ENCODE data around the gene SKI. TPM values are rescaled to one million over a fixed set of nuclear protein-coding genes. Genes with fewer than 3 reads are reported as not detected.
A peak's percentile ranks its signal among the peaks of the same experiment; 100 is the strongest.

Gene SKI
- total and polyA plus RNA-seq, 12 donors, result 4.8 to 53.6 (median 34.7) TPM

DNA sequence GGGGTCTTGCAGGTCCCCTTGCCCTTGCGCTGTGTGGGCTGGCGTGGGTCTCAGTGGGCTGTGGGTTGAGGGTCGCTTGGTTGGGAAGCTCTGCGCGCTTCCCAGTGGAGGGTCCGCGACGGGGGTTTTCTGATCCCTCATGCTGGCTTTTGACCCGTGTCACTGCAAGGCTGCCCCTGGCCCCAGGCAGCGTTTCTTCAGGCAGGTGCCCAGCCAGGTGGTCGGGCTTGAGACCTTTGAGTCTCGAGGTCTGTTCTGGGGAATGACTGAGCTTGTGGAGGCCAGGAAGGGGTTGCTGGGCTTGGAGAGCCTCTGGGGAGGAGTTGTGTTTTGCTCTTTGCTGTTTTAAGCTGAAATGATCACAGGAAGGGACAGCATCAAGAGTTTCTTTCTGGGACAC, 5.3 kb downstream of the SKI start:
- no peak for DNase-seq
- no peak for TF ChIP-seq POLR2A (IDR thresholded peaks at IDR 0.05)
- TF ChIP-seq CTCF (IDR thresholded peaks at IDR 0.05), result no peak
- H3K4me3 ChIP-seq, result peak overlapping the region in 1 of 4 donors; percentile 82
- WGBS, 4 donors, result 58 to 71% (median 69%) methylated on average over 4 to 12 of the region's 12 CpGs
- H3K4me1 ChIP-seq (replicated peaks in 1 of 2), result peaks cover 69 to 92% of the 10 kb centered on the region in 2 donors
- intact Hi-C loops (cut with DNase I), result loop anchor here (5.0 kb wide), 2 partner anchors 79 to 84 kb away; no protein-coding TSS in a partner anchor
- H3K36me3 ChIP-seq (replicated peaks in 1 of 2), result no peaks in the 10 kb centered on the region
- H3K27ac ChIP-seq, result peak overlapping the region; percentile 78 to 96 (median 87)
- no peaks in the 10 kb centered on the region for H3K27me3 ChIP-seq
- no peaks in the 10 kb centered on the region for H3K9me3 ChIP-seq (replicated peaks in 1 of 3)

DNA sequence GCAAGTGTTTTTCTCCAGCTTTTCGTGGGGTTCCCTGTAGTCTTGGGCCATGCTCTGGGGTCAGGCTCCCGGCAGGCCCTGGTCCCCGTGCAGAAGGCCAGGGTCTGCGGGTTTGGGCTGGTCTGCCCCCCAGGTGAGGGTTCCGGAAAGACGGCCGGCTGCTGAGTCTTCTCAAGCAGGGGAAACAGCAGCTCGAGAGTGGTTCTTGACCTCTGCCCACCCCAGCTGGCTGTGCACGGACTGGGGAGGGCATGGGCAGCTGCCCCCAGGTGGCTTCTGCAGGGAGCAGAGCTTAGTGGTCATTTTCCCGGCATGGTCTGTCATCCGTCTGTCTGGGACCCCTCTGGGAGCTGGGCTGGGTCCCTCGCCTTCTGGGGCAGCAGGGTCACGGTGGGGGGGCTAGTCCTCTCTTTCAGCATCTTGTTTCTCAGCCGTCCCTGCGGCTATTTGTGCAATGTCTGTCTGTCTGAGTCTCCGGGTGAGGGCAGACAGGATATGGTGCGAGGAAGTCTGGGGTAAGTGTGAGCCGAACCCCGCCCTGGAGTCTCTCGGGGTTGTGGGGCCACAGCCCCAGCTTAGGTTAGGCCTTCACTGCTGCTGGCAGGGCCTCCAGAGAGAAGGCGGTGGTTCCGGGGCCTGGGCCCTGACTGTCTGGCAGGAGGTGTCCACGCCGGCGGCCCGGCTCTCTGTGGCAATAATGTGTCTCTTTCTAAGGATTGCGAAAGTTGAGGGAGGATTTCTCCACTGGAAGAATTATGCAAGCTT, 6.1 kb downstream of the SKI start:
- Histone ChIP-seq H3K27ac (peak overlapping the region; percentile 78 to 96 (median 87)), H3K27me3 (no peaks in the 10 kb centered on the region), H3K4me3 (peak overlapping the region in 1 of 4 donors; percentile 82), H3K36me3 (replicated peaks in 1 of 2) (no peaks in the 10 kb centered on the region), H3K9me3 (replicated peaks in 1 of 3) (no peaks in the 10 kb centered on the region), H3K4me1 (replicated peaks in 1 of 2) (peaks cover 72 to 99% of the 10 kb centered on the region in 2 donors)
- peak; percentile 84 to 98 (median 96) for DNase-seq
- WGBS, 4 donors, result 6 to 39% (median 18%) methylated on average over 14 to 27 of the region's 27 CpGs
- intact Hi-C loops (cut with DNase I), result loop anchor here (5.0 kb wide), 2 partner anchors 78 to 83 kb away; no protein-coding TSS in a partner anchor
- TF ChIP-seq CTCF (IDR thresholded peaks at IDR 0.05), result no peak
- peak in 1 of 2 donors; percentile 61 for TF ChIP-seq POLR2A (IDR thresholded peaks at IDR 0.05)

DNA sequence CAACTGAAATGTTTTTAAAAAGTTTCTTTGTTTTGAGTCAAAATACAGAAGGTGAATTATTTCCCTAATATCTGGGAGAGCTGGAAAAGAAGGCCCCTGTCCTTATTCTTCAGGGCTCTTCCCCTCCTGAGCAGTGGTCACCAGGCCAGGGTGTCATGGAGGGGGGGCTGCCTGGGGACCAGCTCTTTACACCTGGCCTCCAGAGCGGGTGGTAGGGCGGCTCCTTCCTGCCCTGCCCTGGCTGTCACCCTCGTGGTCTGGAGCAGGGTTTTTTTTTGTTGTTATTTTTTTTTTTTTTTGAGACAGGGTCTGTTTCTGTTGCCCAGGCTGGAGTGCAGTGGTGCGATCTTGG, 6.6 kb downstream of the SKI start:
- intact Hi-C loops (cut with DNase I), result loop anchor here (5.0 kb wide), 2 partner anchors 78 to 83 kb away; no protein-coding TSS in a partner anchor
- peak in 5 of 7 donors; percentile 53 to 64 (median 63) for DNase-seq
- 4 to 26% (median 23%) methylated on average over 3 to 4 of the region's 4 CpGs for WGBS, 4 donors
- Histone ChIP-seq H3K27ac (peak overlapping the region; percentile 78 to 96 (median 87)), H3K27me3 (no peaks in the 10 kb centered on the region), H3K4me1 (replicated peaks in 1 of 2) (peaks cover 73 to 99% of the 10 kb centered on the region in 2 donors), H3K9me3 (replicated peaks in 1 of 3) (no peaks in the 10 kb centered on the region), H3K36me3 (replicated peaks in 1 of 2) (no peaks in the 10 kb centered on the region), H3K4me3 (peak overlapping the region in 1 of 4 donors; percentile 82)
- peak in 1 of 6 experiments; percentile 12 for TF ChIP-seq CTCF (IDR thresholded peaks at IDR 0.05)
- TF ChIP-seq POLR2A (IDR thresholded peaks at IDR 0.05), result no peak

DNA sequence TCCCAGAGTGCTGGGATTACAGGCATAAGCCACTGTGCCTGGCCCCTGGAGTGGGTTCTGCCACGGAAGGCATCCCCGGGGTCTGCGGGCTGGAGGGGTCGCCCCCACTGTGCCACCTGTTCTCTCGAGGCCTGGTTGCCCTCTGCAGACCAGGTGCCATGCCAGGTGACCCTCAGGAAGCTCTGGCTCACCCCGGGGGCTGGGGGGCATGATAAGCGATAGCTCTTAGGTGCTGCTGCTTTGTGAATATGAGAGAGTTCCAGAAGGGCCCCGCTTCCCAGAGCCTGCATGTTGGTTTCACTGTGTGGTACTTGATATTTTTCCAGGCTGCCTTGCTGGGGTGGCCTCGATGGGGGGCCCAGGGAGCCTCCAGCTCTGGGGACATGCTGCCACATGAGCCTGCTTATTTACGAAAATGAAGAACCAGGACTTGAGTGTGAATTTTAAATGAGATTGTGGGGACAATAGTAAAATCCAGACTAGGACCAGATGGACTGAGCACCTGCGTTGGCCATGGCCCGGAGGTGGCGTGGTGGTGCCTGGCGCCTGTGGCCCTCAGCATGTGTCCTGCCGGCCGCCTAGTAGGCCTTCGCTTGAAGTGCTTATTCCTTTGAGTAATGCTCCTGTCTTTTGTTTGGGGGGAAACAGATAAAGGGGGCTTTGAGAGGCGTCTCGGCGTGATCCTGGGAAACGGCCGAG, 7.3 kb downstream of the SKI start:
- no peaks in the 10 kb centered on the region for H3K36me3 ChIP-seq (replicated peaks in 1 of 2)
- peak overlapping the region in 1 of 4 donors; percentile 82 for H3K4me3 ChIP-seq
- no peaks in the 10 kb centered on the region for H3K27me3 ChIP-seq
- peak in 2 of 7 donors; percentile 38 to 56 for DNase-seq
- no peaks in the 10 kb centered on the region for H3K9me3 ChIP-seq (replicated peaks in 1 of 3)
- no peak for TF ChIP-seq POLR2A (IDR thresholded peaks at IDR 0.05)
- no peak for TF ChIP-seq CTCF (IDR thresholded peaks at IDR 0.05)
- H3K27ac ChIP-seq, result peak overlapping the region; percentile 78 to 96 (median 87)
- 83 to 90% (median 85%) methylated on average over 13 to 22 of the region's 22 CpGs for WGBS, 4 donors
- intact Hi-C loops (cut with DNase I), result no loop called here
- H3K4me1 ChIP-seq (replicated peaks in 1 of 2), result peaks cover 74 to 99% of the 10 kb centered on the region in 2 donors
